HEK293 (cell line): ENCODE measurements around the gene MSMP.

ENCODE experiments used
- KLF16 ChIP-seq: fragments of 450-650 bp; formaldehyde crosslinking; IDR thresholded peaks from 2 replicates; pipeline ENCODE4 v1.5.1; 2017; ENCODE audit warnings: missing biosample characterization, missing genetic modification characterization
- TCF7L2 ChIP-seq: IDR thresholded peaks from 2 replicates; pipeline ENCODE4 v1.6.1; 2011; ENCODE audit warnings: low read depth, mild to moderate bottlenecking, inconsistent platforms, low read length, moderate library complexity, borderline replicate concordance
- ZBTB1 ChIP-seq: fragments of 450-650 bp; formaldehyde crosslinking; IDR thresholded peaks from 2 replicates; pipeline ENCODE4 v1.5.1; 2016; ENCODE audit warnings: missing biosample characterization, missing genetic modification characterization
- ZBTB20 ChIP-seq: fragments of 450-650 bp; formaldehyde crosslinking; IDR thresholded peaks from 2 replicates; pipeline ENCODE4 v1.5.1; 2016; ENCODE audit warnings: missing biosample characterization, missing genetic modification characterization
- ZNF501 ChIP-seq: fragments of 450-650 bp; formaldehyde crosslinking; IDR thresholded peaks from 2 replicates; pipeline ENCODE4 v1.5.1; 2016; ENCODE audit warnings: missing biosample characterization, missing genetic modification characterization
- ZNF670 ChIP-seq: fragments of 450-650 bp; formaldehyde crosslinking; IDR thresholded peaks from 2 replicates; pipeline ENCODE4 v1.5.1; 2016; ENCODE audit warnings: missing biosample characterization, missing genetic modification characterization, low read depth
- TF ChIP-seq, protein P1 (sequence below): fragments of 450-650 bp; formaldehyde crosslinking; IDR thresholded peaks from 2 replicates; pipeline ENCODE4 v1.5.1; 2016; ENCODE audit warnings: missing biosample characterization, missing genetic modification characterization
- TF ChIP-seq, protein P2 (sequence below): fragments of 450-650 bp; formaldehyde crosslinking; IDR thresholded peaks from 2 replicates; pipeline ENCODE4 v1.5.1; 2016; ENCODE audit warnings: missing biosample characterization, missing genetic modification characterization, borderline replicate concordance

DNA sequence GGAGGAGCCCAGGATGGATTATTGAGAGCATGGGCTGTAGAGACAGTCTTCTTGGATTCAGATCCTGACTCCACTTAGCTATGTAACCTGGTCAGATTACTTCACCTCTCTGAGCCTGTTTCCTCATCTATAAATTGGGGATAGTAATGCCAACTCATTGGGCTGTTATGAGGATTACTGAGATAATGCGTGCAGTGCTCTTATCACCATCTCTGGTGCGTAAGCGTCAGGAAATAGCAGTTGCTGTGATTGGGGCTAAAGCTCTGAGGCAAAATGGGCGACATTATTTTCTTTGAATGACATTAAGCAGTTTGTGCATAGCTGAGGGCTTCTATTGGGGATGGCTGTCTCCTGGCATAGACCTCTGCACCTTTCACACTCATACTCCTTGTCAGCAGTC is 995 bp upstream of the MSMP start:
- TF ChIP-seq ZBTB20 (no peak), TCF7L2 (no peak), ZBTB1 (tag by site-specific recombination) (no peak), ZNF501 (tag by site-specific recombination) (no peak), KLF16 (tag by site-specific recombination) (no peak), ZNF670 (no peak)
- TF ChIP-seq, protein P1, sequence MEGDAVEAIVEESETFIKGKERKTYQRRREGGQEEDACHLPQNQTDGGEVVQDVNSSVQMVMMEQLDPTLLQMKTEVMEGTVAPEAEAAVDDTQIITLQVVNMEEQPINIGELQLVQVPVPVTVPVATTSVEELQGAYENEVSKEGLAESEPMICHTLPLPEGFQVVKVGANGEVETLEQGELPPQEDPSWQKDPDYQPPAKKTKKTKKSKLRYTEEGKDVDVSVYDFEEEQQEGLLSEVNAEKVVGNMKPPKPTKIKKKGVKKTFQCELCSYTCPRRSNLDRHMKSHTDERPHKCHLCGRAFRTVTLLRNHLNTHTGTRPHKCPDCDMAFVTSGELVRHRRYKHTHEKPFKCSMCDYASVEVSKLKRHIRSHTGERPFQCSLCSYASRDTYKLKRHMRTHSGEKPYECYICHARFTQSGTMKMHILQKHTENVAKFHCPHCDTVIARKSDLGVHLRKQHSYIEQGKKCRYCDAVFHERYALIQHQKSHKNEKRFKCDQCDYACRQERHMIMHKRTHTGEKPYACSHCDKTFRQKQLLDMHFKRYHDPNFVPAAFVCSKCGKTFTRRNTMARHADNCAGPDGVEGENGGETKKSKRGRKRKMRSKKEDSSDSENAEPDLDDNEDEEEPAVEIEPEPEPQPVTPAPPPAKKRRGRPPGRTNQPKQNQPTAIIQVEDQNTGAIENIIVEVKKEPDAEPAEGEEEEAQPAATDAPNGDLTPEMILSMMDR: no peak
- TF ChIP-seq, protein P2, sequence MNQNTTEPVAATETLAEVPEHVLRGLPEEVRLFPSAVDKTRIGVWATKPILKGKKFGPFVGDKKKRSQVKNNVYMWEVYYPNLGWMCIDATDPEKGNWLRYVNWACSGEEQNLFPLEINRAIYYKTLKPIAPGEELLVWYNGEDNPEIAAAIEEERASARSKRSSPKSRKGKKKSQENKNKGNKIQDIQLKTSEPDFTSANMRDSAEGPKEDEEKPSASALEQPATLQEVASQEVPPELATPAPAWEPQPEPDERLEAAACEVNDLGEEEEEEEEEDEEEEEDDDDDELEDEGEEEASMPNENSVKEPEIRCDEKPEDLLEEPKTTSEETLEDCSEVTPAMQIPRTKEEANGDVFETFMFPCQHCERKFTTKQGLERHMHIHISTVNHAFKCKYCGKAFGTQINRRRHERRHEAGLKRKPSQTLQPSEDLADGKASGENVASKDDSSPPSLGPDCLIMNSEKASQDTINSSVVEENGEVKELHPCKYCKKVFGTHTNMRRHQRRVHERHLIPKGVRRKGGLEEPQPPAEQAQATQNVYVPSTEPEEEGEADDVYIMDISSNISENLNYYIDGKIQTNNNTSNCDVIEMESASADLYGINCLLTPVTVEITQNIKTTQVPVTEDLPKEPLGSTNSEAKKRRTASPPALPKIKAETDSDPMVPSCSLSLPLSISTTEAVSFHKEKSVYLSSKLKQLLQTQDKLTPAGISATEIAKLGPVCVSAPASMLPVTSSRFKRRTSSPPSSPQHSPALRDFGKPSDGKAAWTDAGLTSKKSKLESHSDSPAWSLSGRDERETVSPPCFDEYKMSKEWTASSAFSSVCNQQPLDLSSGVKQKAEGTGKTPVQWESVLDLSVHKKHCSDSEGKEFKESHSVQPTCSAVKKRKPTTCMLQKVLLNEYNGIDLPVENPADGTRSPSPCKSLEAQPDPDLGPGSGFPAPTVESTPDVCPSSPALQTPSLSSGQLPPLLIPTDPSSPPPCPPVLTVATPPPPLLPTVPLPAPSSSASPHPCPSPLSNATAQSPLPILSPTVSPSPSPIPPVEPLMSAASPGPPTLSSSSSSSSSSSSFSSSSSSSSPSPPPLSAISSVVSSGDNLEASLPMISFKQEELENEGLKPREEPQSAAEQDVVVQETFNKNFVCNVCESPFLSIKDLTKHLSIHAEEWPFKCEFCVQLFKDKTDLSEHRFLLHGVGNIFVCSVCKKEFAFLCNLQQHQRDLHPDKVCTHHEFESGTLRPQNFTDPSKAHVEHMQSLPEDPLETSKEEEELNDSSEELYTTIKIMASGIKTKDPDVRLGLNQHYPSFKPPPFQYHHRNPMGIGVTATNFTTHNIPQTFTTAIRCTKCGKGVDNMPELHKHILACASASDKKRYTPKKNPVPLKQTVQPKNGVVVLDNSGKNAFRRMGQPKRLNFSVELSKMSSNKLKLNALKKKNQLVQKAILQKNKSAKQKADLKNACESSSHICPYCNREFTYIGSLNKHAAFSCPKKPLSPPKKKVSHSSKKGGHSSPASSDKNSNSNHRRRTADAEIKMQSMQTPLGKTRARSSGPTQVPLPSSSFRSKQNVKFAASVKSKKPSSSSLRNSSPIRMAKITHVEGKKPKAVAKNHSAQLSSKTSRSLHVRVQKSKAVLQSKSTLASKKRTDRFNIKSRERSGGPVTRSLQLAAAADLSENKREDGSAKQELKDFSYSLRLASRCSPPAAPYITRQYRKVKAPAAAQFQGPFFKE (tag by site-specific recombination): no peak
